ENCODE measurements around the gene SPOCK3.
"Not testable (repeated sequence)": the region's sequence is repeated elsewhere in the genome, so short reads cannot be mapped to it uniquely, and the experiment has no call there.

The SPOCK3 gene

GRCh38 chr4:166798126-166798525 is 436.2 kb downstream of the SPOCK3 start:
- no peak for DNase-seq

GRCh38 chr4:166777760-166778159 is 456.5 kb downstream of the SPOCK3 start:
- DNase-seq = no peak

GRCh38 chr4:166763018-166763417 is 471.3 kb downstream of the SPOCK3 start:
- no peak for DNase-seq

- no peak for DNase-seq
These were observed 492.6 kb downstream of the SPOCK3 start for GRCh38 chr4:166741742-166742141.

- DNase-seq = not testable (repeated sequence)
These were observed 495.1 kb downstream of the SPOCK3 start for GRCh38 chr4:166739215-166739614.

- no peak for DNase-seq
These were observed 496.9 kb downstream of the SPOCK3 start for GRCh38 chr4:166737430-166737829.

GRCh38 chr4:166735553-166735952 is 498.7 kb downstream of the SPOCK3 start:
- no peak for DNase-seq

- DNase-seq = no peak
These were observed 499.5 kb downstream of the SPOCK3 start for GRCh38 chr4:166734797-166735196.

- no peak for DNase-seq
These were observed 500.6 kb downstream of the SPOCK3 start for GRCh38 chr4:166733686-166734085.

- DNase-seq = no peak
These were observed 507.5 kb downstream of the SPOCK3 start for GRCh38 chr4:166726832-166727231.

GRCh38 chr4:166724369-166724768 is 509.9 kb downstream of the SPOCK3 start:
- no peak for DNase-seq

- DNase-seq = no peak
These were observed 510.7 kb downstream of the SPOCK3 start for GRCh38 chr4:166723532-166724140.

GRCh38 chr4:166715748-166716713 is 518.3 kb downstream of the SPOCK3 start:
- DNase-seq = not testable (repeated sequence)

- DNase-seq = no peak
These were observed 533.7 kb downstream of the SPOCK3 start for GRCh38 chr4:166700592-166700991.

- no peak for DNase-seq
These were observed 545.5 kb downstream of the SPOCK3 start for GRCh38 chr4:166688835-166689234.

GRCh38 chr4:166687828-166688227 is 546.5 kb downstream of the SPOCK3 start:
- no peak for DNase-seq
